DMS 273 treated with DMSO at 0.1 percent for 48 hours (cell line): ENCODE measurements around the gene GSTM2.
A peak's percentile ranks its signal among the peaks of the same experiment; 100 is the strongest.

Experiments
- DNase-seq: peaks from one replicate; lab custom pipeline; 2025; lab: John Stamatoyannopoulos, UW

Gene GSTM2

DNA sequence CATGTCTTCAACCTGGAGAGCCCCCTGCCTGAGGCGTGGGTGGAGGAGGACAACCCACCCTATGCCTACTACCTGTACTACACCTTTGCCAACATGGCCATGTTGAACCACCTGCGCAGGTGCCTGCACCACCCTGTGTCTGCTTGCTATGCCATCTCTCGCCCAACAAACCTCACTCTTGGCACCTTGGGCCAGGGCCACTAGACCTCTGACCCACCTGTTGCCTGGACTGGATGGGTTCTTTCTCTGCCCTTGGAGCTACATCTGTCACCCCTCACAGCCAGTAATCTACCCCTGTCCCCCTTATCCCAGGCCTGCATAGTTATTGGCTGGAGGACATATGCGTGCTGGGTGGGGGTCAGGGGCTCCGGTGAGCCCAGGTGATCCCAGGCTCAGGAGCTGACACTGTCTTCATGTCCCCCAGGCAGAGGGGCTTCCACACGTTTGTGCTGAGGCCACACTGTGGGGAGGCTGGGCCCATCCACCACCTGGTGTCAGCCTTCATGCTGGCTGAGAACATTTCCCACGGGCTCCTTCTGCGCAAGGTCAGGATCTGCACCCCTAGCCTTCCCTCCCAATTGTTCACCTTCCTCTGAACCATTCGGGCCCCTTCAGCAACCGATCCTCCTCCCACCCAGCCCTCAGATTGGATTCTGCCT is 38.4 kb upstream of the GSTM2 start:
- DNase-seq = no peak

DNA sequence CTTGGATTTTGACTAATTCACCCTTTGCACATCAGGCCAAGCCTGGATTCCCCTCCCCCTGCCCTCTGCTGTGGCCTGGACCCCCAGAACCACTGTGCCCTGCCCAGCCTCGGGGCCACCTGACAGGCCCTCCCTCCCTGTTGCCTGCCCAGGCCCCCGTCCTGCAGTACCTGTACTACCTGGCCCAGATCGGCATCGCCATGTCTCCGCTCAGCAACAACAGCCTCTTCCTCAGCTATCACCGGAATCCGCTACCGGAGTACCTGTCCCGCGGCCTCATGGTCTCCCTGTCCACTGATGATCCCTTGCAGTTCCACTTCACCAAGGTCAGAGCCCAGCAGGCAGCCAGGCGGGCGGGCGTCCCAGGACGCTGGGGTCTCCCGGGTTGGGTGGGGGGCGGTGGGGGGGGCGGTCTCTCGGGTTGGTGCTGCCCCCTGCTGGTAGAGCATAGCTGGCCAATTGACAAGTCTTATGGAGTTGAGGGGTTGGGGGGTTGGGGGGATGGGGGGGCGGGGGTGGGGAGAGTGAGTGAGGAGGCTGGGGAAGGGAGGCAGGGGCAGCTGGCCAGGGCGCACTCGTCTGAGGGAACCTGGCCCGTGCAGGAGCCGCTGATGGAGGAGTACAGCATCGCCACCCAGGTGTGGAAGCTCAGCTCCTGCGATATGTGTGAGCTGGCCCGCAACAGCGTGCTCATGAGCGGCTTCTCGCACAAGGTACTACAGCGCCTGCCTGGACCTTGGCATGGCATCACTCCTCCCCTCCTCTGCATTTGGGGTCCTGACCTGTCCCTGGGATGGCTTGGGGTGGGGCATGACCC is 37.6 kb upstream of the GSTM2 start:
- no peak for DNase-seq

DNA sequence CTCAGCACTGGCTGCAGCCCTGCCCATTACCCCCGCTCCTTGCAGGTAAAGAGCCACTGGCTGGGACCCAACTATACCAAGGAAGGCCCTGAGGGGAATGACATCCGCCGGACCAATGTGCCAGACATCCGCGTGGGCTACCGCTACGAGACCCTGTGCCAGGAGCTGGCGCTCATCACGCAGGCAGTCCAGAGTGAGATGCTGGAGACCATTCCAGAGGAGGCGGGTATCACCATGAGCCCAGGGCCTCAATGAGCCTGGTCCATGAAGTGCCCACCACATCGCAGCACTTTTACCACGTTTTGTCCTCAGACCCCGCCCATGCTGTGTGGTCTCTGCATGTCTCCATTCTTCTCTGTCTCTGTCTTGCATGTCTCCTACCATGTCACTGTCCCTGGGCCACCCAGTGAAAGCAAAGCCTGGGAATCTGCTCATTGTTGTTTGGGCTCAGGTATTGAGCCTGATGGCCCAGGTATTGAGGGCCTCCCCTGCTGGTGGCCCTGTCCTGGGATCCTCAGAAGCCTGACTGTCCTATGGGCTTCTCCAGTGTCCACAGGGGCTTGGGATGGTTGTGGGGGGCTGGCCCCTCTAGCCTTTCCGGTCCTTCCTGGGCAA is 36.9 kb upstream of the GSTM2 start:
- no peak for DNase-seq

DNA sequence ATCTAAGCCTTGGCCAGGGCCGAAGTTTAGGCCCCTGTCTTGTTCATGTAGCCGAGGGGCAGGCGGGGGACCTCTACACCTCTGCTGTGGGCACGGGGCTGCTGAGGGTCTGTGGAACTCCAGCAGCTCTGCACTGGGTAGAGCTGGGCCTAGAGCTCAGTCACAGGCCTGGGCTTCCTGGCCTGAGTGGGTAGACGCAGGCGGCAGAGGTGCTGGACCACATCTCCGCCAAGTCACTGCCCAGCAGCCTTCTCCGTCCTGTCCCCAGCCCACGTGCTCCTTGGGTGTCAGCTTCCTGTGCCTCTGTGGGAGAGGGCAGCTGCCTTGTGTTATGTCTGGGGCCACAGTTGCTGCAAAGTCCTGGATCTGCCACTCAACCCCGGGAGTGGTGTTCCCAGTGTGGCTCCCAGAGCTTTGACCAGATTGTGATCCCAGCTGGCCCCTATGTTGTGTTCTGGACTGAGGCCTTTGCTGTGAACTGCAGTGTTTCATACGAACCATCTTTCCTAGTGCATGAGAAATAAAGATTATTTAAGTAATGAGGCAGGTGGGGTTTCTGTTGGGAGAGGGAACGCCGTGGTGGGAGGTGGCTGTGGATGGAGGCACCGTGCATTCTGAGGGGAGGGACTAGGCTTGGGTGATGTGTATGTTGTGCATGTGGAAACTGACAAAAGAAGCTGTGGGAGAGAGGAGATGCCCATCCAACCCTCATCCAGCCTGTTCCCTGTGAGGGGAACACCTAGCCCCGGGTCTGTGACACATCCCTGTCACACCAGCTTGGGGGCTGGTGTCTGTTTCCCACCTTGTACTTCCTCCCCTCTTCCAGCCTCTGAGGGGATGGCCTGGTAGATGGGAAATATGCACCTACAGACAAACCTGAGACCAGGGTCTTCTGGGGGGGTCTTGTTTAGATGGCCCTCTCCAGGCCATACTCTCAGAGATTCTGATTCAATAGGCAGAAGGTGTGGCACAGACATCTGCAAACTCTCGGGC is 36.0 kb upstream of the GSTM2 start:
- DNase-seq = peak; percentile 69

DNA sequence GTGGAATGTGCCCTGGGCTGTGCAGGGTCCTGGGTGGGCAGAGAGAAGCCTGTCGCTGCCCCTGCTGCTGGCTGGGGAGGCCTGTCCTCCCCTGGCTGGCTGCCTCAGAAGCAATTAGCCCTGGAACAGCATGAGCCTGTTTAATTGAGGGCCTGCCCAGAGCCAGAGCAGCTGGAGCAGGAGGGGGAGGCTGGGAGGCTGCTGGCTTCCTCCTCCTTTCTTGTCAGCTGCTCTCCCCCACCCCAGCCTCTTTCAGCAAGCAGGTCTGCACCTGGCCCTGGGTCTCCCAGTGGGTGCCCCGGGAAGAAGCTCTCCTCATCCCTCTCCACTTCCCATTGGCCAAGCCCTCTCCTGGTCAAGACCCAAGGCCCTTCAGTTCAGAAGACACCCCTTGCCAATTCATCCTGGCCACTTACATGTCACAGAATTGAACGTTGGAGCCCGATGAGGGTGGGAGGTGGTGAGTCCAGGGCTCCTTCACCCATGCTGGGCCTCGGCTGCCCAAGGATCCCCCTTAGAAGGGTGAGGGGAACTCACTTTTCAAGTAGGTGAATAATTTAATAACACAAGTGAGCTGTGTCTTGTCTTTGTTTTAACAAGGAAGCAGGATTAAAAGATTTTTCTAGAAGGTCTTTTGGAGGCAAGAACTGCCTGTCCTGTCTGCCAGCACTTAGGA is 35.0 kb upstream of the GSTM2 start:
- DNase-seq = peak; percentile 92

DNA sequence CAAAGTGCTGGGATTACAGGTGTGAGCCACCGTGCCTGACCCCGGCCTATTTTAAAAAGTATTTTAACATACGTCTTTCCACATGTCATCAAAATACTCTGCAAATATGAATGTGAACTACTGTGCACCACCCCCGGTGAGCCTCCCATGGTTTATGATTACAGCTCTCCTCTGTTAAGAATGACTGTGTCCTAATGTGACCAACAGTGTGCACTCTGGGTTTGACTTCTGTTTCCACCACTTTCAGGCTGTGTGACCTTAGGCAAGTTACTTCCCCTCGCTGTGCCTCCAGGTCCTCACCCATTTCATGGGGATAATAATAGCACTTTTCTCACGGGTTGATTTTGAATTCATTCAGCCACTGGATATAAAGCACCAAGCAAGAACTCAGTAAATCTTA is 33.6 kb upstream of the GSTM2 start:
- DNase-seq = no peak

DNA sequence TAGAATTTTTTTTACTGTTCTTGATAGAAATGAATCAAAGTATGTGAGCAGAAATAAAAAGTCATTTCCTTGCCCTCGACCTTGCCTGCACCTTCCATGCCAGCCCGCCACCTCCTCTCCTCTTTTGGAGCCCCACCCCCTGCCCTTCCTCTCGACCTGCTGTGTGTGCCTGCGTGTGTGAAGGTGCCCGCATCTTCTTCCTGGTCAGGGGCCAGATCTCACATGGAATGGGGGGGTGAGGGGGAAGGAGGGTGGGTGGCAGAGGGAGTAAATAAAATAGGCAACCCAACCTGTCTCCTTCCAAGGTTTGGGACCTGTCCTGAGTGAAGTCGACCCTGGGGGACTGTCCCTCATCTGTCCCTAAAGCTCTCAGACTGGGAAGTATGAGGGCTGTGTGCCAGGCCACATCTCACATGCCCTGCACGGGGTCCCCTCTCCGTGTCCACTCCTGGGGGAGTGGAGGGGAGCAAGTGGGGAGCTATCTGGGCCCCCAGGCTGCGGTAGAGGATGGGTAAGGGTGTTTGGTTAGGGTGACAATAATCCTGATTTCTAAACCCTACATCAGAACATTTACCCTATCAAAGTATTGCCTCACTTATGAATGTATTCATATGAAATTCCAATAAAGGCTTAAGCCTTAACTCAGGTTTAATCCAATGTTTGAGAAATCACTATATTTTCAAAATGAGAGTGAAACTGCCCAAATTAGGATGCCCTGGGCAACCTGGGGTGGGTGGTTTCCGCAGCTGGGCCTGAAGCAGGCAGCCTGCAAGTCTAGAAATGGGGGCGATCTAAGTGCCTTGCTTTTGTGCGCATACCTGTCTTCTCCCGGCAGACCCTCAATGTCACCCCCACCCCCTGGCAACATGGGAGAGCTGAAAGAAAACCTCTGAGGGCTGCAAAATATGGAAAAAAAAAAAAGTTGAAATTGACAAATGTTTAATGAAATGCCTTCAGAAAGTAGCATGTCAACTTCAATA is 32.8 kb upstream of the GSTM2 start:
- no peak for DNase-seq

DNA sequence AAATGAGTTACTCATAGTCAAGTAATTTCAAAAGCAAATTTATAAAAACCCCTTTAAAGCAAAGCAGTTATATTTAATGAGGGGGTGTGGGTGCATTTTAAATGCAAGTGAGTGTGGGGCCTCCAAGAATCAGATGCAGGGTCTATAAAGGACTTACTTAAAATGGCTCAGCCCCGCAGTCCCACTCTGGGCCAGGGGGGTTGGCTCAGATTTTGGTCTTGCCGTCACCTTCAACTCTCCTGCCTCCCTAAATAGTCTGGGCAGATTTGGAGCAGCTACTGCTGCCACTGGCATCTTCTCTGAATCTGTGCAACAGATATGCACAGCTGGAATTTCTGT is 32.0 kb upstream of the GSTM2 start:
- DNase-seq = no peak

DNA sequence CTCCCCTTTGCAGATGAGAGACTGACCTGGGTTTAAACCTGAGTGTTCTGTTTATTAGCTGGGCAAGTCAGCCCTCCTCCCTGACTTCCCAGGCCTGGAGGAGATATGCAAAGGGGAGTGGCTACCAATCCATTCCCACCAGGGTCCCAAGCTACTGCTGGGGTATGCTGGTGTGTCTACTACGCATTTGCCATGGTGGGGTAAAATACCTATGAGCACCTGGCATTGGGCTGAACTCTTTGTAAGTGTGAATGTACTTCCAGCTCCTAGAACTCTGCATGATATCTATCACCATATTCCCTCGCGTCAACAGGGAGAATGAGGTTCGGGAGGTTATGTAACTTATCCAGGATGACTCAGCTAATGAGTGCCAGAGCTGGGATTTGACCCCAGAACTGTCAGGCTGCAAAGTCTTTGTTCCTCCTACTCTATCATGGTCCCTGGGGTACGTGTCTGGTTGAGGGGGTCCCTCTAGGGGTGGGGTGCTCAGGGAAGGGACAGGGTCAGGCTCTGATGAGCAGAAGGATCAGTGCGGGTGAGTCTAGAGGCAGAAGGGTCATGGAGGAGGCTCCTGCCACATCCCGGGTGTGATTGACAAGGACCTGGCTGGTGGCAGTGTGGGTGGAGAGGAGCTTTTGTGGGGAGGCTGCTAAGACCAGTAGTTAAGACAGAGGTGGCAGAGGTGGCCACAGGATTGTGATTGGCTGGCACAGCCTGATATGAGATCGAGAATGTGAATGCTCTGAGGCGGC is 31.5 kb upstream of the GSTM2 start:
- DNase-seq = no peak

DNA sequence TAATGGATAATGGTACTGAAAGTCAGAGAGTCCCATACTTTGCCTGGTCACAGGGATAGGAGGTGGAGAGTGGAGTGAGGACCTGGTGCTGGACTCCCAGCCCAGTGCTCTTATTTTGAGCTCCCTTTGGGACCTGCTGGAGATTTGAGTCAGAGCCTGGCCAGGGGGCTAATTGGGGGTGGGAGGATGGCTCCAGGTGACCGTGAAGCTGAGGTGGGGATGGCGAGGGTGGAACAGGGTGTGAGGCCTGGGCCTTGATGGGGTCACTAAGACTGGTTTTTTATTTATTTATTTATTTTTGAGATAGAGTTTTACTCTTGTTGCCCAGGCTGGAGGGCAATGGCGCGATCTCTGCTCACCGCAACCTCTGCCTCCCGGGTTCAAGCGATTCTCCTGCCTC is 30.4 kb upstream of the GSTM2 start:
- DNase-seq = no peak

DNA sequence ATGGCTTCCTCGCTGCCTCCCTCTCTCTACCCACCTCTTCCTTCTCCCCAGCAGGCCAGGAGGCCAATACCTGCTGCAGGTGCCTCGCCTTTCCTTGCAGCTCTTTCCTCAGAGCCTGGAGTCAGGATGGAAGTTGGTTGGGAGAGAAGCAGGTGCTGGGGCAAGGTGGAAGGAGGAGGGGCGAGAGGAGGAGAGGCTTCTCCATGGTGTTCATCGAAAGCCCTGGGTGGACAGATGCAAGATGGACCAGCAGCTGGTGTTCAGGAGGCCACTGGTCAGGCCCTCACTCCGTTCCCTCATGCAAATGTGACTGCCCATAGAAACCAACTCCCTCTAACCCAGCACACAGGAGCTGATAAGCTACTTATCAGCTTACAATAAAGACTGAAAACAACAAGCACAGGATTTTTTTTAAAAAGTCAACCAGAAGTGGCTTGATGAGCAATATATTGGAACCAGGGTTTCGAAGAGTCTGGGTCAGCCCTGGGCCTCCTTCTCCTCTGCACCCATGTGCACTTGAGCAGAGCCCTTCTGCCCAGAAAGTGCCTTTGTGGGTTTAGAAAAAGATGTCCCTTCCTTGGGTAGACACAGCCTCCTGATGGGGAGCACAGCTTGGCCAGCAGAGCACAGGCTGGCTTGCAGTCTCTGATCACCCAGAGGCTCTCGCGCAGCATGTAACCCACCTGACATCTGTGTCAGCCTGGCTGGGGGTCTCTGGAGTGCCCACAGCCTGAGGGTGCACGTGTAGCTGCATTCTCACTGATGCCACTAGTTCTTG is 28.6 kb upstream of the GSTM2 start:
- no peak for DNase-seq

DNA sequence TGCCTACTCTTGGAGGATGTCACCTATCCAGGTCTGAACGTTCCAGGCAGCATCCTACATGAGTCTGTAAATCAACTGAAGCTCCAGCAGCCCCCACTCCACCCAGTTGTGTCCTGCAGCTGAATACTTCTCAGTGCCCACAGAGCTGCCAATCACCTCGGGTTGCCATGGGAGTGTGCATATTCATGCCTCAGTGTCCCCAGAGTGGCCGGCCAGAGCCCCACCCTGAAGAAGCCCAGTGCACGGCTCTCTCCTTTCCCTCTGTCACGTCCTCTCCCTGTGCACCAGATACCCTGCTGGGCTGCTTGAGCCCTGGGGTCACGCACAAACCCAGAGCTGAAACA is 28.0 kb upstream of the GSTM2 start:
- no peak for DNase-seq

DNA sequence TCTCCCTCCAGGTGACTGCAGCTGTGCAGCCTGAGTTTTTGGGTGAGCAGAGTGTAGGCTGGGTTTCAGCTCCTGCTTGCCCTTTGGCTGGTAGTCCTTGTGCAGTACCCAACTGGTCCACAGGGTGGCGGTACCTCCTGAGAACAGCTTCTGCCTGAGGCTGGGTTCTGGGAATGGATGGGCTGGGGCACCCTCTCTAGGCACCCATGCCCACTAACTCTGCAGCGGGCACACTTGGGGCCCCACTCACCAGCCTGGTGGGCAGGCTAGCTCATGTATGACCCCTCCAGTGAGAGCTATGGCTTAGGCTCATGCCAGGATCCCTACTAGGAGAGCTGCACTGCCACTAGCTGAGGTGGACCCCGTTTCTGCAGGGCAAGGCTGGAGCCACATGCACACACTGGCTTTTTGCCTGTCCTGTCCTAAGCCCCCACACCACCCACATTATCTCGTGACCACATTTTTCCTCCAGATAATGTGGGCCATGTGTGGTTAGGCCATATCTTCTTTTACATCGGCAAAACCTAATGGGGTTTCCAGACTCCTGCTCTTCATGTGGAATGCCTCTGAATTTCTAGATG is 27.5 kb upstream of the GSTM2 start:
- DNase-seq = no peak

DNA sequence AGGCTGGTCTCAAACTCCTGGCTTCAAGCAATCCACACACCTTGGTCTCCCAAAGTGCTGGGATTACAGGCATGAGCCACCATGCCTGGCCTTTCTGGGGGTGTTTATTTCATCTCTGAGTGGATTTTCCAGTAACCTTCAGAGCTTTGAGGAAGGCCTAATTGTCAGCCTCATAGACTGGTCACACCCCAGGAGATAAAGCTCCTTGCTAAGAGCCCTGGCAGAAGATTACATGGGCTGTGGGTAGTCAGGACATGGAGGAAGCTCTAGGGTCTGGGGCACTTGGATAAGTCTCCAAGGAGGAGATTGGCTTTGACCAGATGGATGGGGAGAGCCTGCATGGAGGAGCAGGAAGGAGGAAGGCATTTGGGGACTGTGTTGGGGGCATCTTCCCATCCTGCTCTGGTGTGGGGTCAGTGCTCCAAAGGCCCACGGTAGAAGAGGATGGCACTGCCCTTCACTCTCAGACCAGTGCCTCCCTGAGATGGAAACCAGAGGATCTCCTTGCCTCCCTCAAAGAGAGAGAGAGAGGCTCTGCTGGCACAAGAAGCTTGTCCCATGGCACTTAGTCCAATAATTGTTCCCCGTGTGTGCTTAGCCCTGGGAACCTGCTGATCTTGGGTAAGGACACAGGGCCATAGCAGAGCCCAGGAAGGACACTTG is 26.6 kb upstream of the GSTM2 start:
- no peak for DNase-seq

DNA sequence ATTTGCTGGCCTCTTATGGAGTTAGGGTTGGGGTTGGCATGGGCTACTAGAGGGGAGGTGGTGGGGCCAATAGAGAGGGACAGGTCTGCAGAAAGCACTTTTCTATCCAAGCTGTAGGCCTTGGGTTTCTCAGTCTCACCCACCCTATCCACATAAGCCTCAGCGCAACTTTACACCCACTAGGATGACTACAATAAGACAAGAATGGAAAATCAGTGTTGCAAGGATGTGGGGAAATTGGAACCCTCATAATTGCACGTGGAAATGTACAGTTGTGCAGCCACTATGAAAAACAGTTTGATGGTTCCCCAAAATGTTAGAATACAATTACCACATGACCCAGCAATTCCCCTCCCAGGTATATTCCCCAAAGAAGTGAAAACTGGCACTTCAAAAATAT is 26.0 kb upstream of the GSTM2 start:
- no peak for DNase-seq

DNA sequence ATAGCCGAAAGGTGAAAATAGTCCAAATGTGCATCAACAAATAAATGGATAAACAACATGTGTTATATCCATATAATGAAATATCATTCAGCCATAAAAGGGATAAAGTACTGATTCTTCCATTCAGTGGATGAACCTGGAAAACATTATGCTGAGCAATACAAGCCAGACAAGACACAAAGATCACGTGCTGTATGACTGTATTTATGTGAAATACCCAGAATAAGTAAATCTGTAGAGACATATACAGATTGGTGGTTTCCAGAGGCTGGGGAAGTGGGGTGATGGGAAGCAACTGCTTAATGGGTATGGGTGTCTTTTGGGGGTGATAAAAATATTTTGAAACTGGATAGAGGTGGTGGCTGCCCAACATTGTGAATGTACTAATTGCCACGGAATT is 25.2 kb upstream of the GSTM2 start:
- no peak for DNase-seq

DNA sequence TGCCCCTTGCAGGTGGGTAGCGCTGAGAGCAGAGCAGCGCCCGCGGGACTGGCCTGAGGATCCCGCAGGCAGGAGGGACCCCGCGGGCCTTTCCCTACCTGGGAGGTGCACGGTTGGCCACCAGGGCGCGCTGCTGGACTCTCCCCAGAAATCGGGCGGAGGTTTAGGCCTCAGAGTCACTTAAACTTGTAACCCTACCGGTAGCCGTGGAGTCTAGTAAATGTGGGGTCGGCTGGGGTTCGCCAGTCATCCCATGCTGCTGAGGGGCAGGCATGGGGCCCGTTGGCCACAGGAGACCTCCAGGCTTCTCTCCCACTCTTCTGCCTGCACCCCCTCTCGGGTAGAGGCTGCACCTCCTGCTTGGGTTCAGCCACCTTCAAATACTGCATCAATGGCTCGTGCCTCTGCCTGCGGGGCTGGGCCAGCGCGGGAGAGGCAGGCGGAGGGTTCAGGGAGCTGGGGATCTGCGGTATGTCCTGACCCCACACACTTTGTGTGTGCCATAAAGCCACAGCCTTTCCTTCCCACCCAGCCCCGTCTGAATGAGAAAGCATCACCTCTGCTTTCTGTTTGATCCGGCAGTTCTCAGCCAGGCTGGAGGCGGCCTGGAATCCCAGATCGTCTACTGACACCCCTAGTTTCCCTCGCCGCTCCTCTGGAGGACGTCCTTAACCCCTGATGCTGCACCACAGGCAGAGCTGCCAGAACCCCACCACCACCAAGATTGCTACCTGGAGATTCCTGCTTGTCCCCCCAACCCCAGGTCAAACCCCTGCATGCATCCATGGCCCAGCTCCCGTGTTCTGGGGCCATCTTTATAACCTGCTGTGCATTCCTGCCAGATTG is 24.2 kb upstream of the GSTM2 start:
- DNase-seq = peak; percentile 56
